MCF 10A (cell line): ENCODE results near the gene PIP5KL1. TPM values are rescaled to one million over a fixed set of nuclear protein-coding genes. Genes with fewer than 3 reads are reported as not detected.
A peak's percentile ranks its signal among the peaks of the same experiment; 100 is the strongest.

Source experiments
- BruUV-seq: library from RNA; stranded (reverse); fragments of 400-500 nt; replicated peaks from 2 replicates; lab custom pipeline; 2021; lab: Mats Ljungman, UMichigan
- CTCF ChIA-PET: fragments of 300-600 bp; sonication (Branson Sonifier 250); formaldehyde crosslinking; extraction: SDS; loops from one replicate; lab custom pipeline; 2021; ENCODE audit warnings: antibody characterized with exemption, inconsistent platforms; lab: Yijun Ruan, JAX
- POLR2A ChIA-PET: fragments of 300-600, 350-650 bp; sonication (Branson Sonifier 250); formaldehyde crosslinking; extraction: SDS; loops from one replicate; lab custom pipeline; 2020; ENCODE audit warnings: antibody characterized with exemption, inconsistent platforms; lab: Yijun Ruan, JAX
- DNase-seq: peaks from one replicate; pipeline ENCODE4 v3.0.0-alpha.2; 2018; ENCODE audit not compliant: unreplicated experiment
- H3K27ac Mint-ChIP-seq: one replicate; pipeline ENCODE4 v1.8.0; 2022; ENCODE audit warnings: mild to moderate bottlenecking, low read depth, mixed read lengths; ENCODE audit not compliant: unreplicated experiment
- H3K27me3 Mint-ChIP-seq: one replicate; pipeline ENCODE4 v1.8.0; 2022; ENCODE audit warnings: mixed read lengths; ENCODE audit not compliant: insufficient read depth, unreplicated experiment
- H3K36me3 Mint-ChIP-seq: one replicate; pipeline ENCODE4 v1.8.0; 2022; ENCODE audit warnings: mild to moderate bottlenecking, moderate library complexity, mixed read lengths; ENCODE audit not compliant: insufficient read depth, unreplicated experiment
- H3K4me1 Mint-ChIP-seq: one replicate; pipeline ENCODE4 v1.8.0; 2022; ENCODE audit warnings: mixed read lengths; ENCODE audit not compliant: insufficient read depth, unreplicated experiment
- H3K4me3 Mint-ChIP-seq: one replicate; pipeline ENCODE4 v1.8.0; 2022; ENCODE audit warnings: mild to moderate bottlenecking, moderate library complexity, mixed read lengths; ENCODE audit not compliant: unreplicated experiment
- H3K9me3 Mint-ChIP-seq: one replicate; pipeline ENCODE4 v1.8.0; 2022; ENCODE audit warnings: mixed read lengths; ENCODE audit not compliant: unreplicated experiment
- CTCF ChIP-seq: fragments of 200-600 bp; IDR thresholded peaks from one replicate; pipeline ENCODE4 v1.8.0; 2022; ENCODE audit warnings: antibody characterized with exemption, mild to moderate bottlenecking; ENCODE audit not compliant: unreplicated experiment
- intact Hi-C: fragments of 100-400 bp; cut with micrococcal nuclease; formaldehyde crosslinking; loops from 2 replicates; pipeline ENCODE4 v1.14.1; 2022
- total RNA-seq: library from RNA; stranded (reverse); gene quantifications from 2 replicates; pipeline ENCODE4 v1.2.3, GENCODE V29; 2022

Gene PIP5KL1
- total RNA-seq, 1 experiment from 2014 or later, result 4.0 TPM

- no TSS peak for BruUV-seq
- ChIA-PET POLR2A (interaction anchor here (11.1 kb wide), 1 partner anchor 17 kb away, joined by 86 read pairs; the partner anchor contains the start of gene EEIG1), CTCF (interaction anchor here (0.7 to 2.4 kb wide), 4 partner anchors 10 to 73 kb away, joined by 3 to 7 read pairs (median 5); no protein-coding TSS in a partner anchor)
- Mint-ChIP-seq H3K9me3 (no peaks in the 10 kb centered on the region), H3K36me3 (peaks cover 12% of the 10 kb centered on the region), H3K27ac (peak overlapping the region; percentile 83), H3K27me3 (no peaks in the 10 kb centered on the region), H3K4me3 (no peak overlapping the region), H3K4me1 (peaks cover 36% of the 10 kb centered on the region)
- no peak for DNase-seq
- TF ChIP-seq CTCF, result no peak
- intact Hi-C loops, result no loop called here
Measured at GRCh38 chr9:127961613-127962155, 31.1 kb upstream of the PIP5KL1 start.

- H3K4me3 Mint-ChIP-seq, result no peak overlapping the region
- H3K27me3 Mint-ChIP-seq, result no peaks in the 10 kb centered on the region
- H3K27ac Mint-ChIP-seq, result peak overlapping the region; percentile 83
- peaks cover 35% of the 10 kb centered on the region for H3K4me1 Mint-ChIP-seq
- ChIA-PET CTCF (interaction anchor here (0.7 to 2.4 kb wide), 7 partner anchors 10 to 74 kb away, joined by 3 to 7 read pairs (median 5); no protein-coding TSS in a partner anchor), POLR2A (interaction anchor here (0.7 to 11.1 kb wide), 2 partner anchors 8 to 18 kb away, joined by 3 to 86 read pairs; partner anchors contain the start of gene EEIG1)
- BruUV-seq, result no TSS peak
- TF ChIP-seq CTCF, result no peak
- peaks cover 12% of the 10 kb centered on the region for H3K36me3 Mint-ChIP-seq
- intact Hi-C loops, result no loop called here
- DNase-seq, result no peak
- no peaks in the 10 kb centered on the region for H3K9me3 Mint-ChIP-seq
Measured at GRCh38 chr9:127961155-127961490, 30.5 kb upstream of the PIP5KL1 start.

- no peaks in the 10 kb centered on the region for H3K27me3 Mint-ChIP-seq
- DNase-seq, result no peak
- peak overlapping the region; percentile 83 for H3K27ac Mint-ChIP-seq
- H3K4me1 Mint-ChIP-seq, result peaks cover 35% of the 10 kb centered on the region
- ChIA-PET CTCF (interaction anchor here (0.5 to 2.4 kb wide), 10 partner anchors 9 to 105 kb away, joined by 3 to 7 read pairs (median 4); no protein-coding TSS in a partner anchor), POLR2A (interaction anchor here (0.7 to 11.1 kb wide), 2 partner anchors 8 to 18 kb away, joined by 3 to 86 read pairs; partner anchors contain the start of gene EEIG1)
- TF ChIP-seq CTCF, result no peak
- intact Hi-C loops, result no loop called here
- H3K9me3 Mint-ChIP-seq, result no peaks in the 10 kb centered on the region
- BruUV-seq, result no TSS peak
- H3K36me3 Mint-ChIP-seq, result peaks cover 12% of the 10 kb centered on the region
- no peak overlapping the region for H3K4me3 Mint-ChIP-seq
Measured at GRCh38 chr9:127960410-127961154, 30.0 kb upstream of the PIP5KL1 start.

GRCh38 chr9:127959841-127960409 lies 29.3 kb upstream of the PIP5KL1 start:
- Mint-ChIP-seq H3K4me1 (peaks cover 35% of the 10 kb centered on the region), H3K36me3 (peaks cover 12% of the 10 kb centered on the region), H3K9me3 (no peaks in the 10 kb centered on the region), H3K27ac (peak overlapping the region; percentile 83), H3K27me3 (no peaks in the 10 kb centered on the region), H3K4me3 (no peak overlapping the region)
- no peak for TF ChIP-seq CTCF
- no TSS peak for BruUV-seq
- ChIA-PET POLR2A (interaction anchor here (11.1 kb wide), 1 partner anchor 19 kb away, joined by 86 read pairs; the partner anchor contains the start of gene EEIG1), CTCF (interaction anchor here (0.5 to 1.1 kb wide), 4 partner anchors 9 to 150 kb away, joined by 3 to 6 read pairs (median 4); no protein-coding TSS in a partner anchor)
- intact Hi-C loops, result no loop called here
- no peak for DNase-seq
